GM12878 (cell line): Measurements from ENCODE around the gene EEF2KMT. TPM values are rescaled to one million over a fixed set of nuclear protein-coding genes. Genes with fewer than 3 reads are reported as not detected.
"Not testable (repeated sequence)": the region's sequence is repeated elsewhere in the genome, so short reads cannot be mapped to it uniquely, and the experiment has no call there.

Experiments used
- ATAC-seq: fragments of 200-7000 bp; cut with Tn5 transposase; 3 replicates; pipeline ENCODE4 v1.9.1; 2020; ENCODE audit warnings: mild to moderate bottlenecking, moderate library complexity
- BruUV-seq: library from RNA; stranded (reverse); fragments of 400-500 nt; replicated peaks from 2 replicates; lab custom pipeline; 2021; lab: Mats Ljungman, UMichigan
- CTCF ChIA-PET: fragments of 300-600 bp; sonication (Branson Sonifier 250); formaldehyde crosslinking; extraction: SDS; loops from one replicate; lab custom pipeline; 2021; ENCODE audit warnings: inconsistent platforms; lab: Yijun Ruan, JAX
- POLR2A ChIA-PET: fragments of 350-600 bp; formaldehyde crosslinking; extraction: SDS; loops from one replicate; lab custom pipeline; 2021; ENCODE audit warnings: inconsistent platforms; lab: Charles Lee
- RAD21 ChIA-PET: fragments of 300-600 bp; sonication (Branson Sonifier 250); formaldehyde crosslinking; loops from one replicate; lab custom pipeline; 2023; ENCODE audit warnings: antibody characterized with exemption; ENCODE audit not compliant: unreplicated experiment; lab: Charles Lee
- SMC1A ChIA-PET: fragments of 300-600 bp; sonication (Branson Sonifier 250); formaldehyde crosslinking; loops from one replicate; lab custom pipeline; 2023; ENCODE audit not compliant: unreplicated experiment, uncharacterized antibody; lab: Charles Lee
- DNase-seq: peaks from one replicate; pipeline ENCODE4 v3.0.0-alpha.2; 2011; ENCODE audit warnings: low read depth, low spot score
- FAIRE-seq: peaks from 3 replicates; lab custom pipeline; 2011; peaks lifted over from hg19 to GRCh38; lab: Jason Lieb, UNC
- H2AFZ ChIP-seq: 2 replicates; pipeline ENCODE4 v1.6.0; 2011; ENCODE audit warnings: low read depth, low read length, control low read depth; ENCODE audit not compliant: control insufficient read depth
- H3K27ac ChIP-seq: 2 replicates; pipeline ENCODE4 v1.5.1; 2011; ENCODE audit warnings: control low read depth; ENCODE audit not compliant: control insufficient read depth, insufficient read depth
- H3K27me3 ChIP-seq, 2 experiments: replicated peaks in 1 of 2; 2 replicates each; pipeline versions ENCODE4 v1.6.0 to v1.6.1; 2011; ENCODE audit warnings: low read length in 1 of 2; ENCODE audit not compliant: control insufficient read depth in 2 of 2, insufficient read depth in 2 of 2
- H3K36me3 ChIP-seq, 2 experiments: 2 replicates each; pipeline ENCODE4 v1.5.1; 2011; ENCODE audit warnings: low read length in 1 of 2; ENCODE audit not compliant: control insufficient read depth in 2 of 2, insufficient read depth in 2 of 2
- H3K4me1 ChIP-seq: 2 replicates; pipeline ENCODE4 v1.6.1; 2011; ENCODE audit warnings: mild to moderate bottlenecking, low read length, moderate library complexity, mixed read lengths; ENCODE audit not compliant: control insufficient read depth, insufficient read depth
- H3K4me2 ChIP-seq: 2 replicates; pipeline ENCODE4 v1.6.0; 2011; ENCODE audit warnings: control low read depth; ENCODE audit not compliant: control insufficient read depth, insufficient read depth
- H3K4me3 ChIP-seq: fragments of 200-600 bp; sonication (generic); 2 replicates; pipeline ENCODE4 v1.5.1; 2016
- H3K79me2 ChIP-seq: 2 replicates; pipeline ENCODE4 v1.6.0; 2011; ENCODE audit warnings: low read length; ENCODE audit not compliant: control insufficient read depth, insufficient read depth
- H3K9ac ChIP-seq: 2 replicates; pipeline ENCODE4 v1.8.0; 2011; ENCODE audit warnings: low read length, control low read depth, mixed read lengths; ENCODE audit not compliant: control insufficient read depth, insufficient read depth
- H3K9me3 ChIP-seq: replicated peaks from 3 replicates; pipeline ENCODE4 v1.5.1; 2011; ENCODE audit warnings: mild to moderate bottlenecking, low read length; ENCODE audit not compliant: control insufficient read depth, insufficient read depth
- H4K20me1 ChIP-seq: 2 replicates; pipeline ENCODE4 v1.6.0; 2011; ENCODE audit not compliant: control insufficient read depth, insufficient read depth
- PAX5 ChIP-seq: IDR thresholded peaks from 2 replicates; pipeline ENCODE4 v1.6.1; 2011; ENCODE audit warnings: low read depth, low read length, borderline replicate concordance
- WGBS: methylation state at CpG from one replicate; pipeline ENCODE4 v1.1.6; 2016; ENCODE audit warnings: low lambda C conversion rate; ENCODE audit not compliant: insufficient replicate concordance, insufficient coverage; ENCODE audit errors: missing lambda C conversion rate; 5-methylcytosine and 5-hydroxymethylcytosine counted together
- in situ Hi-C: fragments of 300-500 bp; cut with MboI; formaldehyde crosslinking; loops from 9 replicates; pipeline ENCODE4 v1.14.3; 2018; ENCODE audit warnings: mixed read lengths
- intact Hi-C: fragments of 100-400 bp; cut with micrococcal nuclease; formaldehyde crosslinking; loops from one replicate; pipeline ENCODE4 v1.14.2; 2022; ENCODE audit not compliant: unreplicated experiment
- polyA plus RNA-seq, 11 experiments: library from polyadenylated mRNA; depleted of rRNA in 4 of 11; unstranded in 6 of 11; stranded (reverse) in 5 of 11; fragments of >200 nt; fragmentation: Nextera tagmentation in 4 of 11; fragmentation: Illumina TruSeq in 1 of 11; extraction: Ambion mirVana in 4 of 11; extraction: Trizol in 1 of 11; gene quantifications; 1 replicate in 1 of 11; 2 replicates in 10 of 11; pipeline versions ENCODE4 v1.2.1 to v1.2.3, GENCODE V29; 2011 to 2016; ENCODE audit warnings: inconsistent platforms in 2 of 11, missing spikeins in 2 of 11, low read depth in 1 of 11
- total RNA-seq, 4 experiments: library from RNA; depleted of rRNA in 3 of 4; stranded (reverse); fragments of >200 nt in 3 of 4; fragmentation: Illumina TruSeq in 1 of 4; extraction: Trizol in 1 of 4; gene quantifications; 2 replicates each; pipeline versions ENCODE4 v1.2.1 to v1.2.3, GENCODE V29; 2013 to 2021

EEF2KMT gene
- total and polyA plus RNA-seq, 10 of the 15 experiments (the other 5 are each of a cell fraction or from before 2014, with no cell fraction given): 3.8 to 28.1 (median 14.3) TPM

- H4K20me1 ChIP-seq, DNase-seq, RAD21 ChIA-PET: not testable (repeated sequence)
- 23% methylated on average over 10 of the region's 10 CpGs for WGBS
- peak overlapping the region; percentile 17; the same call in 1 of the 2 replicates for H3K4me2 ChIP-seq
- intact Hi-C loops: loop anchor here (10.0 kb wide), 1 partner anchor 78 kb away; no protein-coding TSS in a partner anchor
- TF ChIP-seq PAX5: peak; percentile 84
- TF ChIP-seq, all 136 proteins: peak for 1; not testable (repeated sequence) for 135
- CTCF ChIA-PET, H3K27ac ChIP-seq, H3K9me3 ChIP-seq, BruUV-seq, H3K27me3 ChIP-seq, H3K4me1 ChIP-seq, H3K79me2 ChIP-seq, H2AFZ ChIP-seq, H3K36me3 ChIP-seq, SMC1A ChIA-PET, ATAC-seq, H3K9ac ChIP-seq, in situ Hi-C loops, H3K4me3 ChIP-seq, POLR2A ChIA-PET: not testable (repeated sequence)
- peak; percentile 61 for FAIRE-seq
These were observed 19.2 kb upstream of the EEF2KMT start for GRCh38 chr16:5116780-5117295.

- ATAC-seq, H3K27ac ChIP-seq, H3K9me3 ChIP-seq, H3K79me2 ChIP-seq, H3K4me1 ChIP-seq, H3K9ac ChIP-seq, H3K4me3 ChIP-seq, H4K20me1 ChIP-seq, POLR2A ChIA-PET, DNase-seq, H3K27me3 ChIP-seq, H2AFZ ChIP-seq, RAD21 ChIA-PET, SMC1A ChIA-PET, H3K4me2 ChIP-seq, CTCF ChIA-PET, H3K36me3 ChIP-seq, BruUV-seq, FAIRE-seq, in situ Hi-C loops: not testable (repeated sequence)
- intact Hi-C loops: loop anchor here (10.0 kb wide), 1 partner anchor 84 kb away; no protein-coding TSS in a partner anchor
- 33% methylated on average over 10 of the region's 10 CpGs for WGBS
These were observed 13.3 kb upstream of the EEF2KMT start for GRCh38 chr16:5110933-5111332.
